GM19099 (cell line): ENCODE data around the gene KLHL3.

Experiments used
- POLR2A ChIP-seq: IDR thresholded peaks from 3 replicates; pipeline ENCODE4 v1.6.1; 2011; ENCODE audit warnings: low read depth; ENCODE audit not compliant: insufficient read length; ENCODE audit errors: extremely low read depth

KLHL3 gene

DNA sequence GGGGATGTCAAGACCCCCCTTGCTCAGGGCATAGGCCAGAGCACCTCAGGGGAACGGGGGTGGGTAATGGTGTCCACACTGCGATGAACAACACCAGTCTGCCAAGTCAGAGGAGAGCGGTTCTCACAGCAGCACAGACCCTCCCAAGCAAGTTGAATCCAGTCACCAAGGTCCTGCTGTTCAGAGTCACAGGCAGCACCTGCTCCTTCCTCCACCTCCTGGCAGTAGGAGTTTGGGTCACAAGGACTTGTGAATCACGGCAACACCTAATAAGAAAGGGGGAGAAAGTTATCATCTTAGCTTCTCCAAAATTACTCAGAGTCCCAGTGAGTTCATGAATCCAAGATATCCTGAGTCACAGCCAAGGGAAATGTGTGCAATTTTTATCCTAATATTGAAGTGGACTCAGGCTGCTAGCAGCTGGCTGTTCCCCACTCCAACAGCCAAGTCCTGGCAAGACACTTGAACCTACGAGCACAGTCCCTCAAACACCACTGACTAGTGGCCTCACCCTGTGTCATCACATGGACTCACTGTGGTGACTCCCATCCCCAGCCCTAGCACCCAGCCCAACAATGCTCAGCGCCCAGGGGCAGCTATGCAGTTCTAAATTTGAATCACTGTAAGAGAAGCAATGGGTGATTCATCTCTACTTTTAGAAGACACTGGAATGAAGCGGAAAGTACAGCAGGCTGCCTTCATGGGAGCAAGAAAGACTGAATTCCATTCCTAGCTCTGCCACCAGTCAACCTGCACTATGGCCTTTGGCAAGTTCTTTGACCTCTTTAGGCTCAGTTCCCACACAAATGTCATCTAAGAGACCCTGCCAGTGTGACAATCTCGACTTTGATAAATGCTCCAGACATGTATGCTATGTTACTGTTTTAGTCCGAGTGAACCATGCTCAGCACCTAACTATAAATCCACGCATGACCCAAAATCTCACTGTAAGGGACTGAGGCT lies 113.7 kb downstream of the KLHL3 start:
- TF ChIP-seq POLR2A = no peak

DNA sequence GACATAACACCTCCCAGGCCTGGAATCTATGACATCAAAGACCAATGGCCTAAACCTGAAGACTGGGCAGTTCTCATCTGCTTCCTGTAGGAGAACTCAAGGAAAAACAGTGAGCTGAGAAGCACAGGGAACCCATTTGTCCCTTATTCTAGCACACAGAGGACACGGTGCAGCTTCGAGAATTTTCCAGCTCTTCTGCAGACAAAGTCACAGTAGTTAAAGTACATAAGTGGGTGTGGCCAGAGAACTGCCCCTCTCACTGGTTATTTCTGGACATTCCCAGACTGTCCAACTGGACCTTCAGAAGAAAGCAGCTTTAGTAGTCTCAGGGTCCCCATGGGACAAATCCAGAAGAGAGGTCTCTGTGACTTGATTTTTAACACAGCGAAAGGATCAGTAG lies 114.6 kb downstream of the KLHL3 start:
- TF ChIP-seq POLR2A = no peak

DNA sequence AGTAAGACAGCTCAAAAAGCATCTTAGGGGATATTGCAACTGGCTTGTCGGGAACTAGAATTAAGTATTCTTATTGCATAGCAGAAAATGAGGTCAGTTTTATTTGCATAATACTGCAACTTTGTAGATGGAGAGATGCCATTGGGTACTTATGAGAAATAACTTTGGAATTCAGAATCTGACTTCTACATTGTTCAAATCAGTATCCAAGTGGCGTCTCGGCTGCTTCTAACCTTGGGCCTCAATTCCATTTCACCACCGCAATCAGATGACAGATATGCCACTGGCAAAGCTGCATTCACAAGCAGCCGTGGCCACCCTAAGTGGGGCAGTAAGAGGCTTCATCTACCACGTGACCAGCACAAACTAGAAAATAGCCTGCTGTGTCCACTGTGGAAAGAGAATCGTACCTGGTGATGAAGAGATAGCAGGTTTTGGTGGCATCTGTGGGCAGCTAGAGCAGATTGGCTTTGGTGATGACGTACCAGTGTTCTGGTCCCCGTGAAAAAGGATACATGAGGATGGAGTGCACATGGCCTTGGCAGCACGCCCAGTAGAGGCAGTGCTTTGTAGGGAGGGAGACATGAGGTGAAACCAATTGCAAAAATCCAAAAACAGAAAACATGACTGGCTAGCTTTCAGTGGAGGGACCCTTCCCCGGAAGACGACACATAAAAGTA lies 116.6 kb downstream of the KLHL3 start:
- no peak for TF ChIP-seq POLR2A

DNA sequence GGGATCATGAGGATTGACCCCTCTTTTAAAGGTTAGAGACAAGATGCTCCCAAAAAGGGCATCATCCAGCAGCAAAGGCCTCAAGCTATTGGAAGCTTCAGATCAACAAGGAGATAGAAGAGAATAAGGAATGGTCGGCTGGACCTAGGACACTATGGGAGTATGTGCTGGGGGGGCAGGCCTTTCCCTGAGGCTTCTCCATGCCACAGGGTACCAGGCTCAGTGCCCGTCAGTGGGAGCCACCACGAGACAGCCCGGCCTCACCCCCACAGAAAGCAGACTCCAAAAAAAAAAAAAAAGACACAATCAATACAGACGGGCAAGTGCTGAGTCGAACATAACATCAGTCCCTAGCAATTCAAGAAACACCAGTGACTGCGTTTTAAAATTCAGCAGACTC lies 117.4 kb downstream of the KLHL3 start:
- no peak for TF ChIP-seq POLR2A

DNA sequence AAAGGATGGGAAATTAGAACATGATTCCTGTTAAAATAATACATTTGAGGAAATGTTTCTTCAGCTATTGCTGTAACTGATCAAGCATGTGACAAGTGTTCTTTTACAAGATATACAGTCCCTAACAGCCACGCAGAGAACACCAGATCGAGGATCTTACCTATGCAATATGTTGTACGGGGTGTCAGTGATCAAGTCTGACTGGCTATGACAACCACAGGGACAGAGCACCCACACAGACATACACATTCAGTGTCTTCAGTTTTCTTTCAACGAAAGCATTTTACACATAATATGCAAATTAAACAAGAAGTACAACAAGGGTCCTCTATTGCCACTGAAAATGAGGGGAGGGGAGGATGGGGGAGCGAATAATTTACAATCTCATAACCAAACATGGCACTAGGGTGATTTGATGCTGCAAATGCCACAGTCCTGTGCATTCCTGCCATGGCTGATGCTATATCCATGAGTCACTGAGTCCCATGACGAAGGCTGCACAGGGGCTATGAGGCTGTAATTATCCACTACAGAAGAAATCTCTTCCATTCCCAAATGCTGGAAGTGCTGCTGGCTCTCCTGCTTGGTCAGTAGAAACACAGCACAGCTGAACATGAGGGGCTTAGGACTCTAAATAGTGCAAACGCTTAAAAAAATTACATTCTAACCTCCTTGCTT lies 118.2 kb downstream of the KLHL3 start:
- TF ChIP-seq POLR2A = no peak

DNA sequence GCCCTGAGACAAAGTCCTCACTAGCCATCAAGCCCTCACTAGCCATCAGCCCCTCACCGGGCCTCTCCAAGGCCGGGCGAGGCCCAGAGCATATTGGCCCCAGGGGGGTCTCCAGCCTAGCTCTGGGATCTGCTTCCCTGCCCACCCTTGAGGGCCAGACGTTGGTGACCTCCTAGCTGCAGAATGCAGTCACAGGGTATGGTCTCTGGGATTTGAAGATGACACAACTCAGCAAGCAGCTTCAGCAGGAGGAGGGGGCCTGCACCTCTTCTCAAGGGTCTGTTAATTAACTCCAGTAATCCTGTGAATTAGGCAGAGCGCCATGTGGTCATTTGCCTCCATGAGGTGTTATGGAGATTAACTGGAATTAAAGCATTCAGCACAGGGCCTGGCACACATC lies 119.8 kb downstream of the KLHL3 start:
- no peak for TF ChIP-seq POLR2A

DNA sequence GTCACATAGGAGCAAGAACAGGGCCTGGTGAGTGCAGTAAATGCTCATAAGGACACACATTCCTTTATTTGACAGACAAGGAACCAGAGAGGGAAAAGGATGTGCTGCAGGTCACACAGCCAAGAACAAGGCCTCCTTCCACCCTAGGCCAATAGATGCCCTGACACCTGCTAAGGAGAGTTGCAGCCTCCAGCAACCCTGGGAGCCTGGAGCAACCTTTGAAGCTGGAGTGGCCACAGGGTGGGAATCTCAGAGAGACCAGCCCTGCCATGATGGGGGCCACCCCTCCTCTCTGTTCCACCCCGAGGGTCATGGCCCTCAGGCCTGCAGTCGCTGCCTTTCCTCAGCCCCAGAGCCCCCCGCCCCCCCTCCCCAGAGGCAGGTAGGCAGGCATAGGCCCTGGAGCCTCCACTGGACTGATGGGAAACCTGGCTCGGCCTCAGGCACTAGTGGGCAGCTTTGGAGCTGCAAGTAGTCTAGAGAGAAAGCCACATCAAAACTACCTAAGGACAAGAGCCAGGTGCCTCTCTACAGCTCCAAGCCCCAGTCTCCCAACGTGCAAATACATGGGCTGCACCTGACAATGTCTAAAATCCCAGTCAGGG lies 120.6 kb downstream of the KLHL3 start:
- TF ChIP-seq POLR2A = no peak

DNA sequence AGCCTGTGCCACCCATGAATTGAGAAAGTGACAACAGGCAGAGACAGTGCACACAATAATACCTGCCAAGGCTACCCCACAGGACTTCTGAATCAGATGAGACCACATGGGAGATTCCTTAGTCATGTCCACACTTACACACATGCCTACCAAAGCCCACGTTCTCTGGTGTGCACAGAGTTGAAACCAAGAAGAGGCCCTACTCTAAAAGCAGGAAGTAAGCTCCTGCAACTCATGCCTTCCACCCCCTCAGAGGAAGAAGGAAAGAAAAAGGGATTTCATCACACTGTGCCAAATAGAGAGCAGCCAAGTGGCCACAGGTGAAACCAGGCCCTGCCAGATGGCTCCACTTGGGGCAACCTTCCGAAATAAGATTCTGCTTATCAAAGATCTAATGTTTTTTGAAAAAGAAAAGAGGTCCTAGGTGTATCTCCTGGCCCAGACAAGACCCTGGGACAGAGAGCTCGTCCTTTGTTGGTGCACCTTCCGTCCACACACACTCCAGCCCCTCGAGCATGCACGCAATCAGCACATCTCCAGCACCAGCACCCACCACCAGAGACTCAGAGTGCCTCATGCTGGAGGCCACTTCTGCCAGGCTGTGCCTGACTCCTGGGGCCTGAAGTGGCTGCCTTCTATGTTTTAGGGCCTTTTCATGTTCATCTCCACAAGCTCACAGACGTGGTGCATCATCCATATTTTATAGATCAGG lies 122.2 kb downstream of the KLHL3 start:
- TF ChIP-seq POLR2A = no peak

DNA sequence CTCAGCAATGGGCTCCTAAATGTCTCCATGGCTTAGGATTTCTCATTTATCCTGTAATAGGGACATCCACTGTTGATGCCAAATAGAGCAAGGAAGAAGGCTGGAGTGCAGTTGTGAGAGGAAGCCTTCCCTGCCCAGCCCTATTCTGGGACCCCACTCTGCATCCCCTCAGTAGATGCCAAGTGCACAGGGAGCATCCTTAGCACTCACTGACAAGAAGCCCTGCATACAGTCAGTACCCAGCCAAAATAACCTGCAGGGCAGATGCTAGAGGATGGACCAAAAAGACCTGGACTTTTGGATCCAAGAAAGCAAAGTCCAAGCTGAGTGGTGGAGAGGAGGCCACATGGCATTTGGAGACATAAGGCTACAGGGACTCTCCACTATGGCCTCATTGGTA lies 123.3 kb downstream of the KLHL3 start:
- no peak for TF ChIP-seq POLR2A

DNA sequence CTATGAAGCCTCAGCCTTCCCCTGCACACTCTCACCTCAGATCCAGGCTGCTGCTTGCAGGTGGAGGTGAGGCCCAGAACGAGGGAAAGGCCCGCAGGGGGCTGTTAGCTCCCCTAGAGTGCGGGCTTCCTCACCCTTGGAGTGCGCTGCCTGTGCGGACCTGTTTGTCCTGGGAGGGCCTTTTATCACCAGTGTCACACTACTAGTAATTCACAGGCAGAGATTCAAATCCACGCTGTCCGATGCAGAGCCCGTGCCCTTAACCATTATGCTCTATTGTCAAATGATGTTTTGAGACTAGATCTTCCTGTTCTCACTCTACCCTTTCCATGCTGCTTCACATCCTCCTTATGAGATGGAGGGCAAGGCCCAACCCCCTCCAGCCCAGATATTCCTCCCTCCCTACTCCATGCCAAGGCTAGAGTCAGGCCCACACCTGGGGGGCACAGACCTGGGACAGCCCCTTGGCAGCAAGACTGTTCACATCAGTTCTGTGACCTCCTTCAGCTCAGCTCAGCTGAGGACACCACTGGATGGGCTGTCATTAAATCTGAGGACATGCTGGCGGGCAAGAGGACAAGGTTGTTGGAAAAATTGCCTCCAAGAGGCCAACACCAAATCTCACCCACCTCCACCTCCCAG lies 124.0 kb downstream of the KLHL3 start:
- TF ChIP-seq POLR2A = no peak

DNA sequence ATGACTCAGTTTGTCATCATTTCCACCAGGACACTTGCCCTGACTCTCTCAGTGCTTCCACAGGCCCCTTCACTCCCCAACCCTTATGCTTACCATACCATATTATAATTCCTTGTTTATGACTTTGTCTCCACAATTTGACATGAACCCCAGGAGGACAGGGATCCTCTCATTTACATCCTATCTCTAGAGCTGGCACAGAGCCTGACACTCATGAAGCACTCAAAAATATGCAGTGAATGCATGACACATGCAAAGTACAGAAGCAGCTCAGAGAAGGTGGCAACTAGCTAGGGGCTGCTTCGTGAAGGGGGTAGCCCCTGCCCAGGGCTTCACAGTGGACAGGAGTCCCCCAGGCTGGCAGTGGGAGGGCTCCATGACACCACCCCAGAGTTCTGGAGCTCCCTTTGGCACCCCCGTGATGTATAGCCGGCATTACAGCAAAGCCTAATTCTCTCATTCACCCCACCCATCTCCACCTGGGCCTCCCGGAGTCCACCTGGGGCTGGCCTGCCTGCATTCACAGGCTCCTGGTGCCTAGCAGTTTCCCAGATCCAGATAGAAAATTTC lies 124.8 kb downstream of the KLHL3 start:
- TF ChIP-seq POLR2A = no peak

DNA sequence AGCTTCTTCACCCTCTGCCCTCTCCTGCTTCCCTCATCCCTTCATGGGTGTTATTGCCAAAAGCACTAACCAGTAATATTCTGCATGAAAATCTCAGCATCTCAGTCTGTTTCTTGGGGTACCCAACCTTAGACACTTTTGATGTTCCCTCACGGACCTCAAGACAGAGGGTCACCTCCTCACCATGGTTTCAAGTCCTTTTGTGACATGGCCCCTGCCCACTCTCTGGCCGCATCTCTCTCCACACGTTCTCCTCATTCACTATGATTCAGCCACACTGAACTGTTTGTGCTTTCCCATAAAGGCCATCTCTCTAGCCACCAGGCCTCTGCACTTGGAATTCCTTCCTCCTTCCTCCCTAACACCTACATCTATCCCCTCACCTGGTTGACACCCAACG lies 125.3 kb downstream of the KLHL3 start:
- TF ChIP-seq POLR2A = no peak

DNA sequence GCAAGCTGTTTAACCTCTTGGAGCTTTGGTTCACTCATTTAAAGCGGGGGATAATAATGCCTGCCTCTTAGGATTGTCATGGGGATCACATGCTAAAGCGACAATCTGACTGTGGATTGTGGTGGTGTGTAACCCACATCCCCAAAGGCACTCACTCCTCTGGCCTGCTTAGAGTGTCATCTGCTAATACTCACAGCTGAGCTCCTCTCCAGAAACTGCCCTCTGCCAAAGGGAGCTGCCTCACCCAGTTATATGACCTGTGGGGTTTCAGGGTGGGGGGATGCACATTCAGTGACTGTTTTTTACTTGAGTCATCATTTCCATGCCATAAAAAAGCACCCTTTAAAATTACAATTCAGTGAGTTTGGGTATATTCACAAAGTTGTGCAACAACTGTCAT lies 126.8 kb downstream of the KLHL3 start:
- TF ChIP-seq POLR2A = no peak

DNA sequence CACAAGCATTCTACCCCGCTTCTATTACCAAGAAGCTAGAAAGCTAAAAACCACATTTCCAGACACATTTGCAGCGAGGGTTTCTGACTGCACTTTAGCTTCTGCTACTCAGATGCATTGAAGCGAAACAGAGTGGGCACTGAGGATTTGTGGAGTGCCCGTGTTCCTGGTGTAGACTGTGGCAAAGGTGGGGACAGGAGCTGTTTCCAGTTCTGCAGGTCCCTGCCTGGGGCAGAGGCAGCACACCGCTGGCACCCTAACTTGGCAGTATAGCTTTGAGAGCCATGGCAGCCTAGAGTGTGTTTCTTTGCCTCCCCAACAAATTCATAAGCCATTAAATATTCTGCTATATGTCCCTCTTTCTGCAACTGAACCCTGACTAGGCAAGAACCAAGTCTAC lies 128.1 kb downstream of the KLHL3 start:
- TF ChIP-seq POLR2A = no peak
